Activated CD8-positive, alpha-beta memory T cell treated with anti-CD3 and anti-CD28 coated beads, Interleukin-2, amount 50 U/mL, for 24 hours (primary cell): ENCODE results near the gene TMEM208.

Source experiments
- DNase-seq: peaks from one replicate; pipeline ENCODE4 v3.0.0-alpha.2; 2020; ENCODE audit errors: extremely low read depth

TMEM208 gene

DNA sequence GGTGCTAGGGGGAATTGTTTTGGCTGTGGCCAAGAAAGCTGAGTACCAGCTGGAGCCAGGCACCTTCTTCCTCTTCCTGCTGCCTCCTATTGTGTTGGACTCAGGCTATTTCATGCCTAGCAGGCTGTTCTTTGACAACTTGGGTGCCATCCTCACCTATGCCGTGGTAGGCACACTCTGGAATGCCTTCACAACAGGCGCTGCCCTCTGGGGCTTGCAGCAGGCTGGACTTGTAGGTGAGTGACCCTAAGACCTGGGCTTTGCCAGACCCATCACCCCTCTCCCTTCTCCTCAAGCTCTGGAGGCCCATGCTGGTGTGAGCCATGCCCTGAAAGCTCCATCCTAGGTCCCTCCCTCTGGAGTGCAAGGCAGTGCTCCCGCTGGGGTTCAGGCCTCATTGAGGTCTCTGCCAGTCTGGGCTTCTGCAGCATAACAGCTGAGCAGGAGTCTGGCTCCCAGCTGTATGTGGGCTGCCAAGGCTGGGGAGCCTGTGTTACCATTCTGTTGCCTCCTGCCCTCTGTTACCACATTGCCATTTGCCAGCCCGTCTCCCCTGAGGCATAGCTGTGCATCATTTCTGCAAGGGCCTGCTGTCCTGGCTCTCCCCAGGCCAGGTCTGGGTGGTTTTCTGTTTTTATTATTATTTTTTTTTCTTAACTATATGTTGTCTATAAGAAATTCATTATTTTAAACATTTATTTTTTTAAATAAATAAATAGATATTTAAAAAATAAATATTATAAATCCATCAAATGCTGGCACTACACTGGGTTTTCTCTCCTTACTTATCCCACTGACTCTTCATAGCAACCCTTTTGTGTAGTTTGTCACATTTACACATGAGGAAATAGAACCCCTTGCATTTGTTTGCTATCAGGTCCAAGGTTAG, 25.9 kb downstream of the TMEM208 start:
- no peak for DNase-seq

DNA sequence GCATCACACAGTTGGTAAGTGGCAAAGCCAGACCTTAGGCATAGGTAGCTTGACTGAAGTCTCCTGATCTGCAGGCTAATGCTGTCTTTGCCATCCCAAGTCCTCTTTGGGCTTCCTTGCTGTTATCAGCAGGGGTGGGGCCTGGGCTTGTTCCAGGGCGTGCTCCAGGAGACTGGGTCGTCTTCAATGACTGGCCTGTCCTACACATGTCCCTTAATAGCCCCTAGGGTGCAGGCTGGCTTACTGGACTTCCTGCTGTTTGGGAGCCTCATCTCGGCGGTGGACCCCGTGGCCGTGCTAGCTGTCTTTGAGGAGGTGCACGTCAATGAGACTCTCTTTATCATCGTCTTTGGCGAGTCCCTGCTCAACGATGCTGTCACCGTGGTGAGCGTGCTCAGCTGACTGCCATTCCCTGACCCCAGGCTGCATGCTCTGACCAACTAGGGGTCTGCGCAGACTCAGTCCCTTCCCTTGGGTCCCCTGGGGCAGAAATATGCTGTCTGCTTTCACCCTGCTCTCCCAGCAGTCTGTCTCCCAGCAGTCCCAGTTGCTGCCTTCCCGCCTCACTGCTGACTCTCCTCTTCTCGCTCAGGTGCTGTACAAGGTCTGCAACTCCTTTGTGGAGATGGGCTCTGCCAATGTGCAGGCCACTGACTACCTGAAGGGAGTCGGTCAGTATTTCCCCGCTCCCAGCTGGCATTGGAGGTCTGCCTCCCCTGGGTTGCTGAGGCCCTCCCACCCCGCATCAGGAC, 28.0 kb downstream of the TMEM208 start:
- DNase-seq, result no peak

DNA sequence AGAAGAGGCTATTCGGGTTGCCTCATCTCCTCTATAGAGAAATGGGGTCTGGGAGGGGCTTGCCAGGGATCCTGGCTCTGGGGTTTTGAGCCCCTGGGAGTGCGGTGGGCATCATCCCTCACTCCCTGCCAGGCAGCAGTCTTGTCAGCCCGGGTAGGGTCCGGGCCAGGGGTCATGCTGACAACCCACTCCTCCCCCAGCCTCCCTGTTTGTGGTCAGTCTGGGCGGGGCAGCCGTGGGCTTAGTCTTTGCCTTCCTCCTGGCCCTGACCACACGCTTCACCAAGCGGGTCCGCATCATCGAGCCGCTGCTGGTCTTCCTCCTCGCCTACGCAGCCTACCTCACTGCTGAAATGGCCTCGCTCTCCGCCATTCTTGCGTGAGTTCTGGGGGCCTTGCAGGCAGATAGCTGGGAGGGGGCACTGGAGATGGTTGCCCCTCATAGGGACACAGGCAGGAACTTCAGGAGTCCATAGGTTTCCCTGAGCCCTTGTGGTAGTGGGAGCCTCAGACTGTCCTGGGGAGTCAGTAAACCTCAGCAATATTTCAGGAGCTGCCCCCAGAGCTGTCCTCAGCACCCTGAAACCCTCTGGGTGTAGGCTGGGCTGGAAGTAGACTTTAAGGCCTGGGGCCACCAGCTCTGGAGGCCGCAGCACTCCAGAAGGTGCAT, 28.8 kb downstream of the TMEM208 start:
- no peak for DNase-seq

- DNase-seq, result no peak
These were observed 29.8 kb downstream of the TMEM208 start for GRCh38 chr16:67256701-67257230.

GRCh38 chr16:67257486-67258160, 30.7 kb downstream of the TMEM208 start:
- no peak for DNase-seq

DNA sequence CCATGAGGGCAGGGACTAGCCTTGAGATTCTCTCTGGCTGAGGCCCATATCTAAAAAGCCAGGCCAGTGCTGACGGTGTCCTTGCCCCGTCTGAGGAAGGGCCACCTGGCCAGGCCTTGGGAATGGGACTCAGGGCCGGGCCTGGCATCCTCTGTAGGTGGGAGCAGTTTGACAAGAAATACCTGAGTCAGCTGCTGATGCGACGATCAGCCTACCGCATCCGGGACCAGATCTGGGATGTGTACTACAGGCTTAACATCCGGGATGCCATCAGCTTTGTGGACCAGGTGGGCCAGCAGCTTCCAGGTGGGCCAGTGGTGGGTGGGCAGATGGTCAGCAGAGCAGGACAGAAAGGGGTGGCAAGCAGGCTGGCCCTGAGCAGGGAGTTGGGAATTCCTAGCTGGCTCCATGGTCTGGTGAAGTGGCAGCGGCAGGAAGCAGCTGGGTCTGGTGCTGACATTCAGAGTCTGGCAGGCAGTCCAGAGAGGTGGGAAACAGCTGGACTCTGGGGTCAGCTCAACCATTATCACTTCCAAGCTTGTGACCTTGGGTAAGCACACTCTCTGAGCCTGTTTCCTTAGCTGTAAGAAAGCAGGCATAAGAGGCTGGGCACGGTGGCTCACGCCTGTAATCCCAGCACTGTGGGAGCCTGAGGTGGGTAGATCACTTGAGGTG, 31.4 kb downstream of the TMEM208 start:
- DNase-seq, result no peak

DNA sequence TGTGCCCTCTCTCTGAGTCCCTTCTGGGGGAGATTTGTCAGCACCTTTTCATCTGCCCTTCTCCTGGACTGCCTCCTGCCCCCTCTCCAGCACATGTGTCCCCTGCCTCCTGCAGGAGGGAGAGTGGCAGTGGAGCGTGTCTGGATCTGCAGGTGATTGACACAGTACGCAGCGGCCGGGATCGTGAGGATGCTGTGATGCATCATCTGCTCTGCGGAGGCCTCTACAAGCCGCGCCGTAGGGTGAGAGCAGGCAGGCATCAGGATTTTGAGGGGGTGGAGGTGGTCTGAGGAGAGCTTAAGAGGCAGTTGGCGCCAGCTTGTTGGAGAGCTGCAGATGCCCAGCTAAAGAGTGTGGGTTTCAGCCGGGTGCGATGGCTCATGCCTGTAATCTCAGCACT, 32.8 kb downstream of the TMEM208 start:
- DNase-seq, result no peak

- DNase-seq, result no peak
These were observed 33.6 kb downstream of the TMEM208 start for GRCh38 chr16:67260426-67261063.

- no peak for DNase-seq
These were observed 36.3 kb downstream of the TMEM208 start for GRCh38 chr16:67263201-67263600.

DNA sequence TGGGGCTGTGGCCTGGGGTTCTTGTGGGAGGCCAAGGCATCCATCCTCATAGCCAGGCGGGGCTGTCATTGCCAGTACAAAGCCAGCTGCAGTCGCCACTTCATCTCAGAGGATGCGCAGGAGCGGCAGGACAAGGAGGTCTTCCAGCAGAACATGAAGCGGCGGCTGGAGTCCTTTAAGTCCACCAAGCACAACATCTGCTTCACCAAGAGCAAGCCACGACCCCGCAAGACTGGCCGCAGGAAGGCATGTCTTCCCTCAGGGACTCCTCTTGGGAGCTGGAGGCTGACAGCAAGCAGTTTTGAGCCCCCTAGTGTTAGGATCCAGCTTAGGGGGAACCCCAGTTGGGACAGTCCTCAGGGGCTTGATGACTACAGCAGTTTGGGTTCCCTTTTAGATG, 37.3 kb downstream of the TMEM208 start:
- DNase-seq, result no peak

DNA sequence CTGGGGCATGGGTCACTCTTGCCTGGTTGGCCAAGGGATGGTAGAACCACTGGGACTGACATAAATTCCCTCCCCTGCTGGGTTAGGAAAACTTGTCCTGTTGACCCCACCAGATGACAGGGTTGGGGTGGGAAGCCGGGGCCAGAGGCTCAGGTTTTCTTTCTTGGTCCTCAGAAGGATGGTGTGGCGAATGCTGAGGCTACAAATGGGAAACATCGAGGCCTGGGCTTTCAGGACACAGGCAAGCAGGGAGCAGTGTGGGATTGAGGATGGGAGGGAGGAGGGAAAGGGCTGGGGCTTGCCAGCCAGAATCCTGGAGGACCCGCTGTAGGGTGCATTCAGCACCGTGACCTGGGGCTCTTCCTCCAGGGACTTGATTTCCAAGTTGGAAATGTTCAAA, 37.9 kb downstream of the TMEM208 start:
- no peak for DNase-seq

GRCh38 chr16:67265834-67266233, 38.9 kb downstream of the TMEM208 start:
- DNase-seq, result no peak

- DNase-seq, result no peak
These were observed 41.2 kb downstream of the TMEM208 start for GRCh38 chr16:67268136-67268579.

GRCh38 chr16:67269766-67270165, 42.8 kb downstream of the TMEM208 start:
- DNase-seq, result no peak

GRCh38 chr16:67270931-67271338, 44.0 kb downstream of the TMEM208 start:
- no peak for DNase-seq

DNA sequence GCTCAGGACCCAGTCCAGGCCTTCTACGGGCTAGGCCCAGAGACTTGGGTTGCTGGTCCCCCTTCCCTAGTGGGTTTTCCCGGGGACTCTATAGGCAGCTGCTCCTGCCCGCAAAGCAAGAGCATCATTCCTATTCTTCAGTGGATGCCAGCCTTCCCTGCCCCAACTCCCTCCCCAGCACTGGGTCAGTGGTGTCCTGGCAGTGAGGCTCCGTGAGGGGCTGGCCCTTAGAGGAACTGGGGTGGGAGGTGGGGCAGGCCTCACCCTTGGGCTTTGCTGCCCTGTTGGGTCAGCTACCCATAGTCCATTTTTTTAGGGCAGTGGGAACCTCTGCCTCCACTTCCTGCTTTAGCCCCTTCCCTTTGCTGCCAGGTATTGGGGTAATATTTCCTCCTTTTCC, 44.5 kb downstream of the TMEM208 start:
- no peak for DNase-seq

DNA sequence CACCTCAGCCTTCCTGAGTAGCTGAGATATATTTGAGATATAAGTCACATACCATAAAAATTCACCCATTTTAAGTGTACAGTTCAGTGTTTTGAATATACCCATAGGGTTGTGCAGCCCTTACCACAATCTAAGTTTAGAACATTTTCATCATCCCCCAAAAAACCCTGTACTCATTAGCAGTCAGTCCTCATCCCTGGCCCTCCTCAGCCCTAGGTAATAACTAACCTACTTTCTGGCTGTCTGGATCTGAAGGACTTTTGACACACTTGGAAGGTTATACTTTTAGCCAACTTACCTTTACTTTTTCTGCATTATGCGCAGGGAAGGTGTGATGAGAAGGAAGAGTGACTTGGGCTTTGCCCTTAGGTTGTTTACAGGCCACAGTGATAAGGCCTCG, 48.4 kb downstream of the TMEM208 start:
- no peak for DNase-seq

DNA sequence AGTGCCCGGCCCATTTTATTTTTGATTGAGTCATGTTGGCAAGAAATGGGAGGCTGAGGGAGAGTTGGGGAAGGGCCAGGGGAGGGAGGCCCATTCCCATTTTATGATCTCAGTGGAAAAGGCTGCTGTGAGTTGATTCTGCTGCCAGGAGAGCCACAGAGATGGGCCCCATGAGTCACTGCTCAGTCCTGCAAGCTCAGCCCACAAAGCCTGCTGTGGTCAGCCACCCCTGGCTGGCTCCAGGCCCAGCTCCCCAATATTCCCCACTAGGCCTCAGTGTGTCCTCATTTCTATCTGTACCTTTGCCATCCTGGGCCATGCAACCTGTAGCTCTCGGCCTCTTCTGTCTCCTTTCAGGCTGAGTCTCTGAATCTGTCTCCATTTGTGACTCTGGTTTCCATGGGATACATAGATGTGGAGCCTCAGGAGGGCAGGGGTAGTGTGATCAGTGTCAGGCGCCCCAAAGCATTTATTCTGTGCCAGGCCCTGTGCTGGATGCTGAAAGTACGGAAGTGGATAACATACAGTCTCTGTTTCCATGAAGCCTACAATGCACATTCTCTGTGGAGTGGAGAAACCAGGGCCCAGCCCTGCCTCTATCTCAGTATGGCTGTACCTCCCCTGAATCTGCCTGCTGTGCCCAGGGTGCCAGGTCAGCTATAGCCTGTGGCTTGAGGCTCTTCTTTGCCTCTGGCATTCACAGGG, 50.5 kb downstream of the TMEM208 start:
- no peak for DNase-seq

DNA sequence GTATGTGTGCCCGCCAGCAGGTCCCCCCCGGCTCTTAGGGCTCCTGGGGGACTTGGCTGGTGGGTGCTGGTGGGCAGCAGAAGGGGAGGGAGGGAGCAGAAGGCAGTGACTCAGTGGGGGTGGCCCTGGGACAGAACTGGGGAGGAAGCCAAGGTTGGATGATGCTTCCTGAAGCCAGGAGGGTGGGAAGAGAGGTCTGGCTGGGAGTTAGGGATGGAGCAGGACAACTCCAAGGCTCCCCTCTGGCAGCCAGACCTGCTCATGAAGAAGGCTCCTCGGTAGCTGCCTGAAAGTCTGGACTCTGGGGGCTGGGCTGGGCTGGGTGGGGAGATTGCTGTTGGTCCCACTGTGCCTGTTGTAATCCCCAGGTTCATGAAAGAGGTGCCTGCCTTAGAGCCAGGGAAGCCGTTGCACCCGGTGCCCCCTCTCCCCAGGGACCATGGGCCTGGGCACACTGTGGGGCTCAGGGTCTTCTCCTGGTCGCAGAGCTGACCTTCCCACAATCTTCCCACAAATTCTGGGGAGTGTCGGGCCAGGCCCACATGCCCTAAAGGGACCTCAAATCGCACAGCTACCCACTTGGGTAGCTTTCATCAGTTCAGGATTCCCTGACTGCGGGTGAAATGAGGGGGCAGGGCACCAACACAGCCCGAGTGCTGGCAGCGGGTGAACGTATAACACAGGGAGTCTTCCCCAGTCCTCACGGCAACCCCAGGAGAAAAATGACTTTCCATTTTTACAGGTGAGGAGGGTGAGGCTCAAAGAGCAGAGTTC, 51.3 kb downstream of the TMEM208 start:
- DNase-seq, result no peak
